SK-N-SH (cell line): ENCODE results near the gene TIMM8B.

ENCODE experiments used
- CHD2 ChIP-seq: fragments of 150-350 bp; IDR thresholded peaks from 2 replicates; pipeline ENCODE4 v1.6.1; 2018; ENCODE audit warnings: low read length; ENCODE audit not compliant: partially characterized antibody
- CTCF ChIP-seq: fragments of 200-600 bp; sonication (generic); IDR thresholded peaks from 2 replicates; pipeline ENCODE4 v1.6.1; 2017; ENCODE audit warnings: antibody characterized with exemption, mild to moderate bottlenecking, moderate library complexity
- EP300 ChIP-seq, 2 experiments: IDR thresholded peaks; 2 replicates each; pipeline versions ENCODE4 v1.4.0 to v1.6.1; 2012; ENCODE audit warnings: borderline replicate concordance in 1 of 2, low read depth in 1 of 2, low read length in 1 of 2
- EZH2phosphoT487 ChIP-seq: fragments of 200-600 bp; sonication (generic); IDR thresholded peaks from 2 replicates; pipeline ENCODE4 v1.6.1; 2017; ENCODE audit warnings: low read depth, mixed run types, mild to moderate bottlenecking, antibody characterized with exemption, moderate library complexity, borderline replicate concordance
- FOXJ3 ChIP-seq: sonication (generic); formaldehyde crosslinking; IDR thresholded peaks from 2 replicates; pipeline ENCODE4 v1.5.1; 2020; ENCODE audit warnings: mild to moderate bottlenecking, missing genetic modification reagents
- POLR2AphosphoS5 ChIP-seq: IDR thresholded peaks from 2 replicates; pipeline ENCODE4 v1.6.1; 2012; ENCODE audit warnings: low read depth, low read length
- SMC3 ChIP-seq: IDR thresholded peaks from 2 replicates; pipeline ENCODE4 v1.6.1; 2012; ENCODE audit warnings: low read depth, low read length, improper control_type of control experiment
- YY1 ChIP-seq: IDR thresholded peaks from 2 replicates; pipeline ENCODE4 v1.4.0; 2012; ENCODE audit warnings: low read depth, mild to moderate bottlenecking
- TF ChIP-seq, protein P1 (sequence below): IDR thresholded peaks from 2 replicates; pipeline ENCODE4 v1.4.0; 2012; ENCODE audit warnings: low read depth

DNA sequence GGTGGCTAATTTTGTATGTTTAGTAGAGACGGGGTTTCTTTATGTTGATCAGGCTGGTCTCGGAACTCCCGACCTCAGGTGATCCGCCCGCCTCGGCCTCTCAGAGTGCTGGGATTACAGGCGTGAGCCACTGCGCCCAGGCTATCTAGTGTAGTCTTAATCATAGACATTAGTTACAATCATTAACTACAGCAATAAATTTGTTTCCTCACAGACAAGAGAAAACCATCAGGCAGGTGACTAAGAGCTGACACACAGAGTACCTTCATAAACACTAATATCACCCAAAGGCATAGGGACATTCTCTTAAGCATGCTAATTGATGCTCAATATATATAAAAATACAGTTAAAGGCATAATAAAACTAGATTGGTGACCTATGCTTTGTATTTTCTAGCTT lies 19.5 kb upstream of the TIMM8B start:
- TF ChIP-seq CTCF (no peak), YY1 (no peak), CHD2 (no peak), EP300 (IDR thresholded peaks at IDR 0.05; ENCODE audit: borderline replicate concordance in 1 of 2, low read depth in 1 of 2, low read length in 1 of 2) (no peak), FOXJ3 (CRISPR knock-in tag) (no peak), EZH2phosphoT487 (no peak), SMC3 (no peak), POLR2AphosphoS5 (no peak)
- TF ChIP-seq, protein P1, sequence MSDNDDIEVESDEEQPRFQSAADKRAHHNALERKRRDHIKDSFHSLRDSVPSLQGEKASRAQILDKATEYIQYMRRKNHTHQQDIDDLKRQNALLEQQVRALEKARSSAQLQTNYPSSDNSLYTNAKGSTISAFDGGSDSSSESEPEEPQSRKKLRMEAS, result no peak
